GM12892 (cell line): ENCODE data around the gene SIX6.

ENCODE experiments used
- POLR2A ChIP-seq: IDR thresholded peaks from 2 replicates; pipeline ENCODE4 v1.6.1; 2011; ENCODE audit warnings: low read depth, low read length, control low read depth
- POLR2AphosphoS5 ChIP-seq: IDR thresholded peaks from 2 replicates; pipeline ENCODE4 v1.6.1; 2011; ENCODE audit warnings: low read depth, low read length, control low read depth
- TAF1 ChIP-seq: IDR thresholded peaks from 2 replicates; pipeline ENCODE4 v1.6.1; 2011; ENCODE audit warnings: low read depth, mild to moderate bottlenecking, control low read depth, low read length, borderline replicate concordance

DNA sequence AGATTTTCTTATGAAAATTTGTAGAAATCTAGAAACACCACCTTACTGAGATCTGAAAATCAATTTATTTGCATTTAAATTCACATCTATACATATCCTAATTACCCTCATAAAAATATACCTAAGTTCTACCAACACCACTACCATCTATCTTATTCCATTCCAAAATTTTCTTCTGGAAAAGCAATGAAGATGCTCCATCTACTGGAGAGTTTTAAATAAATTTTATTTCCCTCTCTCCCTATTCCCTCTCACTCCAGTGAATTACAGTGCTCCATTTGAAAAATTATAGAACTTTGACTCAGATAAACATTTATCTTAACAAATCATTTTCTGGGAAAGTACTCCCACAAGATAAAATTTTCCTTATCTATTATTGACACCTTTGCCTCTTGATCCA lies 20.8 kb upstream of the SIX6 start:
- TF ChIP-seq POLR2A (no peak), POLR2AphosphoS5 (no peak), TAF1 (no peak)
